Liver (tissue), 3 donors: Measurements from ENCODE around the gene ACCS.

ENCODE experiments used
- ATF3 ChIP-seq: IDR thresholded peaks from 2 replicates; pipeline ENCODE4 v1.6.1; 2016; ENCODE audit warnings: antibody characterized with exemption
- CTCF ChIP-seq: fragments of 150-350 bp; IDR thresholded peaks from 2 replicates; pipeline ENCODE4 v1.5.1; 2017; ENCODE audit warnings: improper control_type of control experiment, low read depth, low read length; ENCODE audit not compliant: missing input control
- FOXA1 ChIP-seq: IDR thresholded peaks from 2 replicates; pipeline ENCODE4 v1.6.1; 2016; ENCODE audit warnings: antibody characterized with exemption
- GABPA ChIP-seq, 2 donors: IDR thresholded peaks in 1 of 2; conservative IDR thresholded peaks in 1 of 2; 2 replicates each; pipeline ENCODE4 v1.6.1; 2016; ENCODE audit warnings: antibody characterized with exemption in 2 of 2, mild to moderate bottlenecking in 1 of 2, moderate library complexity in 1 of 2
- JUND ChIP-seq, 2 donors: IDR thresholded peaks; 2 replicates each; pipeline ENCODE4 v1.6.1; 2016; ENCODE audit warnings: antibody characterized with exemption in 2 of 2
- RAD21 ChIP-seq, 2 donors: IDR thresholded peaks; 2 replicates each; pipeline ENCODE4 v1.6.1; 2016; ENCODE audit warnings: antibody characterized with exemption in 2 of 2, mild to moderate bottlenecking in 2 of 2
- REST ChIP-seq: IDR thresholded peaks from 2 replicates; pipeline ENCODE4 v1.6.1; 2016; ENCODE audit warnings: antibody characterized with exemption, mild to moderate bottlenecking
- SP1 ChIP-seq: IDR thresholded peaks from 2 replicates; pipeline ENCODE4 v1.6.1; 2018; ENCODE audit warnings: antibody characterized with exemption, mild to moderate bottlenecking
- TAF1 ChIP-seq: conservative IDR thresholded peaks from 2 replicates; pipeline ENCODE4 v1.6.1; 2016; ENCODE audit warnings: antibody characterized with exemption, mild to moderate bottlenecking
- TF ChIP-seq, protein P1 (sequence below): IDR thresholded peaks from 2 replicates; pipeline ENCODE4 v1.6.1; 2016; ENCODE audit warnings: antibody characterized with exemption
- TF ChIP-seq, protein P2 (sequence below): IDR thresholded peaks from 2 replicates; pipeline ENCODE4 v1.6.1; 2016; ENCODE audit warnings: antibody characterized with exemption
- donor health status: healthy.
- donor health status: healthy.

DNA sequence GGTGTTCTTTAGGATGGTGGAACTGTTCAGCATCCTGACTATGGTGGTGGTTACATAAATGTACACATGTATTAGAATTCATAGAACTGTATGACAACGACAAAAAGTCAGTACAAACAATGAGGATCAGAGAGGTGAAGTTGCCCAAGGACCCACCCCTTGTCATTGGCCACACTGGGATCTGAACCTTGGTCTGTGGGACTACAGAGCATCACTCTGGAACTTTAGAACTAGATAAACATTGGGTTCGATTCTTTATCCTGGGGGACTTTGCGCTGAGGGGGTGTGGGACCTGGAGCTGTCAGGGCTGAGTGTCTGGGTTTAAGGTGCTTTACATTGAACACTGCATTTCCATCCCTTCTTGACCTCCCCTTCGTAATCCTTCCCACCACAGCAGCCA is 16.6 kb downstream of the ACCS start:
- TF ChIP-seq CTCF (no peak), REST (no peak), SP1 (no peak), TAF1 (no peak), ATF3 (no peak), JUND (IDR thresholded peaks at IDR 0.05) (no peak), RAD21 (IDR thresholded peaks at IDR 0.05) (no peak), GABPA (IDR thresholded peaks at IDR 0.05 in 1 of 2, conservative IDR thresholded peaks at IDR 0.05 in 1 of 2) (no peak), FOXA1 (no peak)
- TF ChIP-seq, protein P1, sequence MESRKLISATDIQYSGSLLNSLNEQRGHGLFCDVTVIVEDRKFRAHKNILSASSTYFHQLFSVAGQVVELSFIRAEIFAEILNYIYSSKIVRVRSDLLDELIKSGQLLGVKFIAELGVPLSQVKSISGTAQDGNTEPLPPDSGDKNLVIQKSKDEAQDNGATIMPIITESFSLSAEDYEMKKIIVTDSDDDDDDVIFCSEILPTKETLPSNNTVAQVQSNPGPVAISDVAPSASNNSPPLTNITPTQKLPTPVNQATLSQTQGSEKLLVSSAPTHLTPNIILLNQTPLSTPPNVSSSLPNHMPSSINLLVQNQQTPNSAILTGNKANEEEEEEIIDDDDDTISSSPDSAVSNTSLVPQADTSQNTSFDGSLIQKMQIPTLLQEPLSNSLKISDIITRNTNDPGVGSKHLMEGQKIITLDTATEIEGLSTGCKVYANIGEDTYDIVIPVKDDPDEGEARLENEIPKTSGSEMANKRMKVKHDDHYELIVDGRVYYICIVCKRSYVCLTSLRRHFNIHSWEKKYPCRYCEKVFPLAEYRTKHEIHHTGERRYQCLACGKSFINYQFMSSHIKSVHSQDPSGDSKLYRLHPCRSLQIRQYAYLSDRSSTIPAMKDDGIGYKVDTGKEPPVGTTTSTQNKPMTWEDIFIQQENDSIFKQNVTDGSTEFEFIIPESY, result no peak
- TF ChIP-seq, protein P2, sequence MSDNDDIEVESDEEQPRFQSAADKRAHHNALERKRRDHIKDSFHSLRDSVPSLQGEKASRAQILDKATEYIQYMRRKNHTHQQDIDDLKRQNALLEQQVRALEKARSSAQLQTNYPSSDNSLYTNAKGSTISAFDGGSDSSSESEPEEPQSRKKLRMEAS, result no peak
